Measurements from ENCODE around the gene FRMPD3.

FRMPD3 gene

GRCh38 chrX:107482046-107482445, 32.6 kb downstream of the FRMPD3 start:
- no peak for DNase-seq

GRCh38 chrX:107484002-107484726, 34.7 kb downstream of the FRMPD3 start:
- DNase-seq, result no peak

DNA sequence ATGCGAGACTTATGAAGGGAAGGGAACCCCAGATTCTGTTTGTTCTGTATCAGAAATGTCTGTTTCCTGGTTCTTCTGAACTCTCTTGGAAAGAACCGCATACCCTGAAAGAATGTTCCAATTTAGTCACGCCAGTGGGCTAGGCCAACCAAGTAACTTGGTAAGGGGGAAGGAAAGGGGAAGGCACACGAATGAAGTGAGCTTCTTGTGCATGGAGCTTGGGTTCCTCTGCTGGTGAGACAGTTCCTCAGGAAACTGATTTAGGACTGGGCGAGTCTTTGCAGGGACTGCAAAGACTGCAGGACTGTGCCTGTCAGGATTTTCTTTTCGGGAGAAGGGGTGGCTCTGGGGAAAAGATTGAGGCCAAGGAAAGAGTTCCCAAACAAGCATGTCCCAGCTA, 35.6 kb downstream of the FRMPD3 start:
- DNase-seq, result peak in 2 of 4 experiments; percentile 0

- DNase-seq, result no peak
These were observed 43.7 kb downstream of the FRMPD3 start for GRCh38 chrX:107493141-107493540.

DNA sequence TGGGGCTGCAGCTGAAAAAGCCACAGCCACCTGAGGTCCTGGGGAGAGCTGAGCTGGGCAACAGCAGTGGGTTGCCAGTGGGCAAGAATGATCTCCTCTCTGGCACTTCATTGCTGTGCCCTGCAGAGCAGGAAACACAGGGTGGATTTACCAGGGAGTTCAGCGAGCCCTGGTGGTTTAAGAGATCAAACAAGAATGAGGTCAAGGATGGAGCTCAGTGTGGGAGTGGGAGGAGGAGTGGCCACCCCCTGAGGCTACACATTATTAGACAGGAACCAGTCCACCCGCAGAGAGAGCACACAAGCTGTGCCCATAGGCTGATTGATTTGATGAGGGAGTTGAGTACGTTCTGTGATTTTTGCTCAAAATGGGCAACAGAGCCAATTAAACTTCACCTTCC, 47.3 kb downstream of the FRMPD3 start:
- no peak for DNase-seq
